Activated CD4-positive, alpha-beta memory T cell treated with anti-CD3 and anti-CD28 coated beads for 36 hours (primary cell): ENCODE data around the gene DHX29. TPM values are rescaled to one million over a fixed set of nuclear protein-coding genes. Genes with fewer than 3 reads are reported as not detected.
A peak's percentile ranks its signal among the peaks of the same experiment; 100 is the strongest.

ENCODE experiments used
- CTCF ChIA-PET: fragments of 350-600 bp; sonication (Branson Sonifier 250); formaldehyde crosslinking; loops from one replicate; lab custom pipeline; 2021; ENCODE audit warnings: antibody characterized with exemption, inconsistent platforms; lab: Charles Lee
- POLR2A ChIA-PET: fragments of 350-600 bp; sonication (Branson Sonifier 250); formaldehyde crosslinking; loops from one replicate; lab custom pipeline; 2021; ENCODE audit warnings: antibody characterized with exemption; lab: Charles Lee
- DNase-seq: peaks from one replicate; pipeline ENCODE4 v3.0.0-alpha.2; 2020
- H3K27ac Mint-ChIP-seq: one replicate; pipeline ENCODE4 v1.8.0; 2021; ENCODE audit warnings: mixed read lengths
- H3K27me3 Mint-ChIP-seq: one replicate; pipeline ENCODE4 v1.8.0; 2021; ENCODE audit warnings: mixed read lengths
- H3K36me3 Mint-ChIP-seq: one replicate; pipeline ENCODE4 v1.8.0; 2021; ENCODE audit warnings: mixed read lengths
- H3K4me1 Mint-ChIP-seq: one replicate; pipeline ENCODE4 v1.8.0; 2021; ENCODE audit warnings: low read depth, mixed read lengths
- H3K4me3 Mint-ChIP-seq: one replicate; pipeline ENCODE4 v1.8.0; 2021; ENCODE audit warnings: mild to moderate bottlenecking, mixed read lengths
- H3K9me3 Mint-ChIP-seq: one replicate; pipeline ENCODE4 v1.8.0; 2021; ENCODE audit warnings: mixed read lengths
- intact Hi-C: fragments of 100-400 bp; cut with micrococcal nuclease; formaldehyde crosslinking; loops from one replicate; pipeline ENCODE4 v1.15.1; 2023
- total RNA-seq, 2 experiments: library from RNA; stranded (reverse); gene quantifications; one replicate each; pipeline ENCODE4 v1.2.3, GENCODE V29; 2021

DHX29 gene
- total RNA-seq, 2 experiments from 2014 or later = 11.5 to 11.8 TPM

- Mint-ChIP-seq H3K27ac (no peak overlapping the region), H3K27me3 (peaks cover 71% of the 10 kb centered on the region), H3K4me3 (no peak overlapping the region), H3K9me3 (no peaks in the 10 kb centered on the region), H3K36me3 (no peaks in the 10 kb centered on the region), H3K4me1 (peaks cover 21% of the 10 kb centered on the region)
- CTCF ChIA-PET = no interaction called here
- intact Hi-C loops = no loop called here
- DNase-seq = no peak
- POLR2A ChIA-PET = no interaction called here
Measured at GRCh38 chr5:55222092-55222984, 85.2 kb downstream of the DHX29 start.

DNA sequence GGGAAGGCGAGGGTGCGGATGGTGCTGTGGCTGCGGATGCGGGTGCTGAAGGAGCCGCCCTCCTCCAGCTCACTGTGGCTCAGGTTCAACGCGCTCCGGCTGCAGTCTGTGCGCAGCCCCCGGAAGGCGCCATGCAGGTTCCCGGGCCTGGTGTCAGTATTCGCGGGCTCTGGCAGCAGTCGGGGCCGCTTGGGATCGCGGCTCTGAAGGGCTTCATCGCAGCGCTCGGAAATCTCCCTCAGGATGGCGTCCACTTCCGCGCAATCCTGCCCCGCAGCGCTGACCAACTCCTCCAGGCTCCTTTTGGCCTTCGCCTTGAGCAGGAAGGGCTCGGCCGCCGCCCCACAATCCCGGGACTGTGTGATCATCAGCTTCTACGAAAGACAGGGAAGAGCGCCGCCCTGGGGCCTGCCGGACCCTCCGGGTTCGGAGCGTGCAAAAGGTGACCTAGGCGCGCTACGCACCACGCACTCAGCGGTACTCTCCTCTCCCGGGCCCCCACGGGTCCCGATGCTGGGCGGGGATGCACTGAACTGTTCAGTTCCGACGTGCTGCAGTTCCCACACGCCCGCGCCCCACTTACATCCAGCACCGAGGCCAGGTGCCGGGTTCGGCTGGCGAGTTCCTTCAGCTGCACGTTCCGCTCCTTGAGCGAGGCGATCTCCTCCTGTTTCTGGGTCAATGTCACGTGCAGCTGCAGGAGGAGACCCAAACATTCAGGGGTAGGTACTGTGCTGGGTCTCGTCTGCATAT is 86.9 kb downstream of the DHX29 start:
- ChIA-PET CTCF (interaction anchor here (1.0 kb wide), 1 partner anchor 23 kb away, joined by 3 read pairs; no protein-coding TSS in a partner anchor), POLR2A (interaction anchor here (0.7 kb wide), 1 partner anchor 13 kb away, joined by 3 read pairs; no protein-coding TSS in a partner anchor)
- intact Hi-C loops = no loop called here
- DNase-seq = peak; percentile 28
- no peaks in the 10 kb centered on the region for H3K36me3 Mint-ChIP-seq
- no peak overlapping the region for H3K27ac Mint-ChIP-seq
- H3K4me1 Mint-ChIP-seq = peaks cover 21% of the 10 kb centered on the region
- peaks cover 67% of the 10 kb centered on the region for H3K27me3 Mint-ChIP-seq
- no peaks in the 10 kb centered on the region for H3K9me3 Mint-ChIP-seq
- peak overlapping the region; percentile 67 for H3K4me3 Mint-ChIP-seq

DNA sequence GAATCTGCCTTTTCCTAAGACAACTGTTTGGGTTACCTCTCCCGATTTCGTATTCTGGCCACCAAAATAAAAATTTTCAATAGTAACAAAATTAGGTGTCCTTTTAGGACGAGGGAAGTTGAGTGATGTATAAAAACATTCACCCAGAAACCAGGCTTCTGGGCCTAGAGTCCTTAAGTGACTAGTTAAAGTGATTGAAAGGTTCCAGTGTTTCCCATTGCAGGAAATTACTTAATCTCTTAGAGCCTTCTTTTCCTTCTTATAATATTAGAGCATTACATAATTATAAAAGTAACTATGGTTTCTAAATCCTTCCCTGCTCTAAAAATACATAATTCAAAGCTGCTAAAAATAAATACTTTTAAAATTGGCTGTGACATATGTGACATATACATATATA is 87.7 kb downstream of the DHX29 start:
- Mint-ChIP-seq H3K27ac (no peak overlapping the region), H3K4me3 (no peak overlapping the region), H3K36me3 (no peaks in the 10 kb centered on the region), H3K4me1 (peaks cover 21% of the 10 kb centered on the region), H3K27me3 (peaks cover 59% of the 10 kb centered on the region), H3K9me3 (no peaks in the 10 kb centered on the region)
- no peak for DNase-seq
- CTCF ChIA-PET = no interaction called here
- POLR2A ChIA-PET = no interaction called here
- intact Hi-C loops = no loop called here

- H3K27me3 Mint-ChIP-seq = peaks cover 50% of the 10 kb centered on the region
- H3K36me3 Mint-ChIP-seq = no peaks in the 10 kb centered on the region
- ChIA-PET POLR2A (no interaction called here), CTCF (no interaction called here)
- DNase-seq = no peak
- no peaks in the 10 kb centered on the region for H3K9me3 Mint-ChIP-seq
- intact Hi-C loops = no loop called here
- peaks cover 21% of the 10 kb centered on the region for H3K4me1 Mint-ChIP-seq
- no peak overlapping the region for H3K27ac Mint-ChIP-seq
- no peak overlapping the region for H3K4me3 Mint-ChIP-seq
Measured at GRCh38 chr5:55218967-55219366, 88.5 kb downstream of the DHX29 start.

GRCh38 chr5:55211184-55211874 is 96.2 kb downstream of the DHX29 start:
- Mint-ChIP-seq H3K27me3 (peaks cover 9% of the 10 kb centered on the region), H3K4me1 (no peaks in the 10 kb centered on the region), H3K9me3 (no peaks in the 10 kb centered on the region), H3K4me3 (no peak overlapping the region), H3K36me3 (no peaks in the 10 kb centered on the region), H3K27ac (no peak overlapping the region)
- ChIA-PET CTCF (no interaction called here), POLR2A (no interaction called here)
- intact Hi-C loops = no loop called here
- no peak for DNase-seq

Other genes with a start within 250 kb of the DHX29 start
- gene GZMA, start 205.0 kb downstream of the DHX29 start, total RNA-seq = 10 to 100 TPM; 13.7 to 16.9 TPM
- gene GPX8, start 147.5 kb downstream of the DHX29 start, total RNA-seq = not detected
- gene CDC20B, start 134.5 kb downstream of the DHX29 start, total RNA-seq = not detected
- not detected for gene MCIDAS, start 80.4 kb downstream of the DHX29 start, total RNA-seq
- not detected for gene CCNO, start 74.1 kb downstream of the DHX29 start, total RNA-seq
- gene MTREX, start 295 bp upstream of the DHX29 start, total RNA-seq = 10 to 100 TPM; 87.4 to 96.6 TPM
- 1 to 10 TPM; 6.7 to 7.2 TPM for gene PLPP1, start 227.3 kb upstream of the DHX29 start, total RNA-seq